ENCODE results near the gene GALNT17. TPM values are rescaled to one million over a fixed set of nuclear protein-coding genes. Genes with fewer than 3 reads are reported as not detected.

GALNT17 gene
- not detected for total RNA-seq

GRCh38 chr7:71132127-71132376 is at the start of gene GALNT17:
Gene GALNT17, plus strand, starts transcription at chr7:71132144.
- DNase-seq (ENCODE audit: low read depth in 2 of 3, low spot score in 2 of 3), result no peak

GRCh38 chr7:71095266-71095860 is 36.6 kb upstream of the GALNT17 start:
- no peak for DNase-seq (ENCODE audit: low read depth in 2 of 3, low spot score in 2 of 3)

GRCh38 chr7:71096351-71096750 is 35.6 kb upstream of the GALNT17 start:
- no peak for DNase-seq (ENCODE audit: low read depth in 2 of 3, low spot score in 2 of 3)

GRCh38 chr7:71106226-71106625 is 25.7 kb upstream of the GALNT17 start:
- no peak for DNase-seq (ENCODE audit: low read depth in 2 of 3, low spot score in 2 of 3)

GRCh38 chr7:71112436-71112835 is 19.5 kb upstream of the GALNT17 start:
- DNase-seq (ENCODE audit: low read depth in 2 of 3, low spot score in 2 of 3), result no peak

- DNase-seq (ENCODE audit: low read depth in 2 of 3, low spot score in 2 of 3), result no peak
These were observed 11.8 kb upstream of the GALNT17 start for GRCh38 chr7:71120096-71120495.

GRCh38 chr7:71129126-71129525 is 2.8 kb upstream of the GALNT17 start:
- no peak for DNase-seq (ENCODE audit: low read depth in 2 of 3, low spot score in 2 of 3)

- DNase-seq (ENCODE audit: low read depth in 2 of 3, low spot score in 2 of 3), result no peak
These were observed 1.8 kb upstream of the GALNT17 start for GRCh38 chr7:71130031-71130679.

- DNase-seq (ENCODE audit: low read depth in 2 of 3, low spot score in 2 of 3), result peak in 1 of 3 donors; percentile 20
These were observed 453 bp upstream of the GALNT17 start for GRCh38 chr7:71131256-71132126.

- DNase-seq (ENCODE audit: low read depth in 2 of 3, low spot score in 2 of 3), result no peak
These were observed 660 bp downstream of the GALNT17 start for GRCh38 chr7:71132377-71133231.

- DNase-seq (ENCODE audit: low read depth in 2 of 3, low spot score in 2 of 3), result no peak
These were observed 1.3 kb downstream of the GALNT17 start for GRCh38 chr7:71133232-71133622.

- no peak for DNase-seq (ENCODE audit: low read depth in 2 of 3, low spot score in 2 of 3)
These were observed 1.9 kb downstream of the GALNT17 start for GRCh38 chr7:71133856-71134255.

- no peak for DNase-seq (ENCODE audit: low read depth in 2 of 3, low spot score in 2 of 3)
These were observed 3.2 kb downstream of the GALNT17 start for GRCh38 chr7:71135116-71135515.

- DNase-seq (ENCODE audit: low read depth in 2 of 3, low spot score in 2 of 3), result no peak
These were observed 3.7 kb downstream of the GALNT17 start for GRCh38 chr7:71135663-71136062.

GRCh38 chr7:71137479-71137878 is 5.5 kb downstream of the GALNT17 start:
- no peak for DNase-seq (ENCODE audit: low read depth in 2 of 3, low spot score in 2 of 3)

- no peak for DNase-seq (ENCODE audit: low read depth in 2 of 3, low spot score in 2 of 3)
These were observed 8.3 kb downstream of the GALNT17 start for GRCh38 chr7:71140264-71140663.

- no peak for DNase-seq (ENCODE audit: low read depth in 2 of 3, low spot score in 2 of 3)
These were observed 13.0 kb downstream of the GALNT17 start for GRCh38 chr7:71144963-71145362.

- DNase-seq (ENCODE audit: low read depth in 2 of 3, low spot score in 2 of 3), result no peak
These were observed 14.3 kb downstream of the GALNT17 start for GRCh38 chr7:71145906-71146901.

GRCh38 chr7:71148098-71148497 is 16.2 kb downstream of the GALNT17 start:
- no peak for DNase-seq (ENCODE audit: low read depth in 2 of 3, low spot score in 2 of 3)

GRCh38 chr7:71155236-71155635 is 23.3 kb downstream of the GALNT17 start:
- DNase-seq (ENCODE audit: low read depth in 2 of 3, low spot score in 2 of 3), result no peak

Measured in hematopoietic multipotent progenitor cell (in vitro differentiated cells).